Panc1 (cell line): ENCODE data around the gene CPNE4. TPM values are rescaled to one million over a fixed set of nuclear protein-coding genes. Genes with fewer than 3 reads are reported as not detected.

ENCODE experiments used
- ATAC-seq: fragments of 200-7000 bp; cut with Tn5 transposase; 2 replicates; pipeline ENCODE4 v1.9.1; 2020; ENCODE audit warnings: mild to moderate bottlenecking, moderate library complexity
- BruUV-seq: library from RNA; stranded (reverse); fragments of 400-500 nt; replicated peaks from 2 replicates; lab custom pipeline; 2021; lab: Mats Ljungman, UMichigan
- CTCF ChIA-PET: fragments of 300-600 bp; sonication (Branson Sonifier 250); formaldehyde crosslinking; loops from one replicate; lab custom pipeline; 2022; ENCODE audit warnings: antibody characterized with exemption; lab: Charles Lee
- POLR2A ChIA-PET: fragments of 300-600 bp; sonication (Branson Sonifier 250); formaldehyde crosslinking; loops from one replicate; lab custom pipeline; 2022; ENCODE audit warnings: antibody characterized with exemption; lab: Charles Lee
- DNase-seq: peaks from one replicate; pipeline ENCODE4 v3.0.0-alpha.2; 2010; ENCODE audit warnings: low read depth, low spot score
- H3K27ac ChIP-seq: 2 replicates; pipeline ENCODE4 v1.5.1; 2011; ENCODE audit warnings: mild to moderate bottlenecking, low read length, inconsistent platforms
- H3K27me3 ChIP-seq: fragments of 200-500 bp; sonication (Bioruptor generic); 2 replicates; pipeline ENCODE4 v1.6.0; 2014; ENCODE audit warnings: low read length, inconsistent platforms; ENCODE audit not compliant: control insufficient read depth, insufficient read depth
- H3K36me3 ChIP-seq: fragments of 200-500 bp; sonication (Bioruptor generic); 2 replicates; pipeline ENCODE4 v1.5.1; 2014; ENCODE audit warnings: inconsistent platforms, mild to moderate bottlenecking, low read length, moderate library complexity; ENCODE audit not compliant: control insufficient read depth, insufficient read depth
- H3K4me1 ChIP-seq: 2 replicates; pipeline ENCODE4 v1.5.1; 2011; ENCODE audit warnings: inconsistent platforms, mild to moderate bottlenecking, low read length, moderate library complexity; ENCODE audit not compliant: control insufficient read depth, insufficient read depth
- H3K4me3 ChIP-seq, 2 experiments: 2 replicates each; pipeline ENCODE4 v1.5.1; 2011 to 2012; ENCODE audit warnings: low read depth in 2 of 2, low read length in 2 of 2, mild to moderate bottlenecking in 2 of 2, inconsistent platforms in 1 of 2, moderate library complexity in 1 of 2
- H3K9me3 ChIP-seq: fragments of 200-500 bp; sonication (Bioruptor generic); 2 replicates; pipeline ENCODE4 v1.5.1; 2014; ENCODE audit warnings: low read depth, mild to moderate bottlenecking, inconsistent platforms, low read length, moderate library complexity; ENCODE audit not compliant: control insufficient read depth, insufficient read depth
- POLR2AphosphoS5 ChIP-seq: IDR thresholded peaks from 2 replicates; pipeline ENCODE4 v1.6.1; 2012; ENCODE audit warnings: mild to moderate bottlenecking, low read depth, low read length, moderate library complexity
- SIN3A ChIP-seq: IDR thresholded peaks from 2 replicates; pipeline ENCODE4 v1.6.1; 2012; ENCODE audit warnings: low read depth, mild to moderate bottlenecking, low read length, moderate library complexity, borderline replicate concordance; ENCODE audit not compliant: insufficient read depth
- TCF7L2 ChIP-seq: IDR thresholded peaks from 2 replicates; pipeline ENCODE4 v1.6.1; 2011; ENCODE audit warnings: mild to moderate bottlenecking, low read depth, low read length, inconsistent platforms
- in situ Hi-C: cut with HindIII; loops from 2 replicates; pipeline ENCODE4 v1.10.0; 2016; ENCODE audit warnings: low sequenced_read_pairs, low pct_unique_long_range_greater_than_20kb
- intact Hi-C: fragments of 100-400 bp; cut with micrococcal nuclease; formaldehyde crosslinking; loops from one replicate; pipeline ENCODE4 v1.10.0; 2022; ENCODE audit not compliant: unreplicated experiment
- total RNA-seq: library from RNA; stranded (reverse); gene quantifications from one replicate; pipeline ENCODE4 v1.2.1, GENCODE V29; 2021; ENCODE audit not compliant: unreplicated experiment
- TF ChIP-seq, protein P1 (sequence below): fragments of 450-650 bp; IDR thresholded peaks from 2 replicates; pipeline ENCODE4 v1.5.1; 2017; ENCODE audit warnings: mild to moderate bottlenecking
- TF ChIP-seq, protein P2 (sequence below), 2 experiments: IDR thresholded peaks; 2 replicates each; pipeline ENCODE4 v1.6.1; 2011 to 2012; ENCODE audit warnings: low read depth in 2 of 2, control low read depth in 1 of 2, low read length in 1 of 2, mild to moderate bottlenecking in 1 of 2, moderate library complexity in 1 of 2; ENCODE audit not compliant: insufficient read depth in 1 of 2

Gene CPNE4
- total RNA-seq, 1 experiment from 2014 or later = not detected

DNA sequence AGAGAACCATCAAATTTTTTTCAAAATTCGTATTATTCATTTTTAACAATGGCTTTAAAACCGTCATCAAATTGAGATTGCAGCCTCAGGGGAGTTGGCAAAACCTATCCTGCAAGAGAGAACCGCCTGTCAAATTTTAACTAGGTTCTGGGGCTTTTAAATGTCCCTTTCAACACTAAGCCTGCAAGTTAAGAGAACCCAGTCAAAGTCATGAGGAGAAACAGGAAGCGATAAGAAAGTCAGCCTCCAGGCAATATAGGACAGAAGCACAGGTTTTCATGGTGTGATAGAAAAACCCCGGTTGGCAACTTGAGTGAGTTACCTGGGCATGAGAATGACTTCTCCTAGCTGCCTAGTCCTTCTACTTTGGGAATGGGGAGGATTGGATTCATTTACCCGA is 59.8 kb downstream of the CPNE4 start:
- no peaks in the 10 kb centered on the region for H3K27me3 ChIP-seq
- no peaks in the 10 kb centered on the region for H3K4me1 ChIP-seq
- ATAC-seq (no peak), DNase-seq (no peak)
- POLR2A ChIA-PET = no interaction called here
- no peak overlapping the region for H3K27ac ChIP-seq
- in situ Hi-C loops = no loop called here
- no peaks in the 10 kb centered on the region for H3K36me3 ChIP-seq
- TF ChIP-seq POLR2AphosphoS5 = no peak
- CTCF ChIA-PET = no interaction called here
- intact Hi-C loops = no loop called here
- no peak overlapping the region for H3K4me3 ChIP-seq
- BruUV-seq = no TSS peak
- H3K9me3 ChIP-seq = no peaks in the 10 kb centered on the region

DNA sequence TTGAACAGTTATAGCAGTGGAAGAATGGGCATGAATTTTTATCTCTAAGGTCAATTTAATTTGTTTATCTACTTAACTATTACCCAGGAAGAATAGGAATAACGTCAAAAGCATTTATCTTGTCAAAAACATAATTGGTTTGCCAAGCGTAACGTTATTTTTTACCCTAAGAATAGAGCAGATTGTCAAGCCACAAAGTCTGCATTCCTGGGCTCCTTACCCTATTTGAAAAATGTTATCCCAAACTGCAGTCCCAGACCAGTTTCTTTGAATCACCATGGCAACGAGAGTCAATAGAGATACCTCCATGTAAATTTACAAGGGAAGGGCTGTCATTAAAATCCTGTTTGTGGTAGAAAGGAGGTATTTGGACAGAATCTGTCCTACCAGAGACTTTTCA is 61.1 kb downstream of the CPNE4 start:
- Histone ChIP-seq H3K27me3 (no peaks in the 10 kb centered on the region), H3K27ac (no peak overlapping the region), H3K36me3 (no peaks in the 10 kb centered on the region), H3K9me3 (no peaks in the 10 kb centered on the region), H3K4me1 (no peaks in the 10 kb centered on the region), H3K4me3 (no peak overlapping the region)
- DNase-seq (no peak), ATAC-seq (no peak)
- TF ChIP-seq POLR2AphosphoS5 (no peak), TCF7L2 (no peak), SIN3A (no peak)
- TF ChIP-seq, protein P1, sequence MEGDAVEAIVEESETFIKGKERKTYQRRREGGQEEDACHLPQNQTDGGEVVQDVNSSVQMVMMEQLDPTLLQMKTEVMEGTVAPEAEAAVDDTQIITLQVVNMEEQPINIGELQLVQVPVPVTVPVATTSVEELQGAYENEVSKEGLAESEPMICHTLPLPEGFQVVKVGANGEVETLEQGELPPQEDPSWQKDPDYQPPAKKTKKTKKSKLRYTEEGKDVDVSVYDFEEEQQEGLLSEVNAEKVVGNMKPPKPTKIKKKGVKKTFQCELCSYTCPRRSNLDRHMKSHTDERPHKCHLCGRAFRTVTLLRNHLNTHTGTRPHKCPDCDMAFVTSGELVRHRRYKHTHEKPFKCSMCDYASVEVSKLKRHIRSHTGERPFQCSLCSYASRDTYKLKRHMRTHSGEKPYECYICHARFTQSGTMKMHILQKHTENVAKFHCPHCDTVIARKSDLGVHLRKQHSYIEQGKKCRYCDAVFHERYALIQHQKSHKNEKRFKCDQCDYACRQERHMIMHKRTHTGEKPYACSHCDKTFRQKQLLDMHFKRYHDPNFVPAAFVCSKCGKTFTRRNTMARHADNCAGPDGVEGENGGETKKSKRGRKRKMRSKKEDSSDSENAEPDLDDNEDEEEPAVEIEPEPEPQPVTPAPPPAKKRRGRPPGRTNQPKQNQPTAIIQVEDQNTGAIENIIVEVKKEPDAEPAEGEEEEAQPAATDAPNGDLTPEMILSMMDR = no peak
- TF ChIP-seq, protein P2, sequence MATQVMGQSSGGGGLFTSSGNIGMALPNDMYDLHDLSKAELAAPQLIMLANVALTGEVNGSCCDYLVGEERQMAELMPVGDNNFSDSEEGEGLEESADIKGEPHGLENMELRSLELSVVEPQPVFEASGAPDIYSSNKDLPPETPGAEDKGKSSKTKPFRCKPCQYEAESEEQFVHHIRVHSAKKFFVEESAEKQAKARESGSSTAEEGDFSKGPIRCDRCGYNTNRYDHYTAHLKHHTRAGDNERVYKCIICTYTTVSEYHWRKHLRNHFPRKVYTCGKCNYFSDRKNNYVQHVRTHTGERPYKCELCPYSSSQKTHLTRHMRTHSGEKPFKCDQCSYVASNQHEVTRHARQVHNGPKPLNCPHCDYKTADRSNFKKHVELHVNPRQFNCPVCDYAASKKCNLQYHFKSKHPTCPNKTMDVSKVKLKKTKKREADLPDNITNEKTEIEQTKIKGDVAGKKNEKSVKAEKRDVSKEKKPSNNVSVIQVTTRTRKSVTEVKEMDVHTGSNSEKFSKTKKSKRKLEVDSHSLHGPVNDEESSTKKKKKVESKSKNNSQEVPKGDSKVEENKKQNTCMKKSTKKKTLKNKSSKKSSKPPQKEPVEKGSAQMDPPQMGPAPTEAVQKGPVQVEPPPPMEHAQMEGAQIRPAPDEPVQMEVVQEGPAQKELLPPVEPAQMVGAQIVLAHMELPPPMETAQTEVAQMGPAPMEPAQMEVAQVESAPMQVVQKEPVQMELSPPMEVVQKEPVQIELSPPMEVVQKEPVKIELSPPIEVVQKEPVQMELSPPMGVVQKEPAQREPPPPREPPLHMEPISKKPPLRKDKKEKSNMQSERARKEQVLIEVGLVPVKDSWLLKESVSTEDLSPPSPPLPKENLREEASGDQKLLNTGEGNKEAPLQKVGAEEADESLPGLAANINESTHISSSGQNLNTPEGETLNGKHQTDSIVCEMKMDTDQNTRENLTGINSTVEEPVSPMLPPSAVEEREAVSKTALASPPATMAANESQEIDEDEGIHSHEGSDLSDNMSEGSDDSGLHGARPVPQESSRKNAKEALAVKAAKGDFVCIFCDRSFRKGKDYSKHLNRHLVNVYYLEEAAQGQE (IDR thresholded peaks at IDR 0.05; ENCODE audit: insufficient read depth in 1 of 2, low read depth in 2 of 2, low read length in 1 of 2) = no peak
- in situ Hi-C loops (no loop called here), intact Hi-C loops (no loop called here)
- BruUV-seq = no TSS peak
- ChIA-PET POLR2A (no interaction called here), CTCF (no interaction called here)

DNA sequence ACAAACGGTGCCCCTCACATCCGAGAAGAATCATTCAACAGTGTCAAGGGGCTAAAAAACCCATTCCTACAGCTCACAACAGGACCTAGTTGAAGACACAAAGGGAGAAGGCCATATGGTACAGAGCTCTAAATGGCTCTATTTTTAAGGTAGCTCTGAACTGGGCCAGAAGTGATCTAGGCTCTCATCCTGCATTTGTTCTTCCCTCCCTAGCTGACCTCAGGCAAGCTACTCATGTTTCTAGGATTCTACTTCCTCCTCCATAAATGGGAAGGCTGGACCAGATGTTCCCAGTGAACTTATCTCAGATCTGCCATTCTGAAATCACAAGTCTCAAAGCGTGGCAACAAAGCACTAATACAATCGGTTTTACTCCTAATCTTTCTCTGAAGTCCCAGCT is 62.3 kb downstream of the CPNE4 start:
- Histone ChIP-seq H3K4me1 (no peaks in the 10 kb centered on the region), H3K27me3 (no peaks in the 10 kb centered on the region), H3K36me3 (no peaks in the 10 kb centered on the region), H3K9me3 (no peaks in the 10 kb centered on the region), H3K4me3 (no peak overlapping the region), H3K27ac (no peak overlapping the region)
- ATAC-seq (no peak), DNase-seq (no peak)
- ChIA-PET CTCF (interaction anchor here (0.7 kb wide), 1 partner anchor 61 kb away, joined by 3 read pairs; no protein-coding TSS in a partner anchor), POLR2A (no interaction called here)
- in situ Hi-C loops (no loop called here), intact Hi-C loops (no loop called here)
- BruUV-seq = no TSS peak
- TF ChIP-seq POLR2AphosphoS5 (no peak), SIN3A (no peak), TCF7L2 (no peak)
- TF ChIP-seq, protein P1 = no peak
- TF ChIP-seq, protein P2 (IDR thresholded peaks at IDR 0.05; ENCODE audit: insufficient read depth in 1 of 2, low read depth in 2 of 2, low read length in 1 of 2) = no peak
